WTC11 (cell line): ENCODE results near the gene CLMN. TPM values are rescaled to one million over a fixed set of nuclear protein-coding genes. Genes with fewer than 3 reads are reported as not detected.
A peak's percentile ranks its signal among the peaks of the same experiment; 100 is the strongest.

Source experiments
- ATAC-seq: fragments of 200-7000 bp; cut with Tn5 transposase; 2 replicates; pipeline ENCODE4 v1.10.0; 2021; ENCODE audit warnings: mild to moderate bottlenecking, moderate library complexity
- CTCF ChIA-PET: fragments of 300-600 bp; sonication (Branson Sonifier 250); formaldehyde crosslinking; loops from one replicate; lab custom pipeline; 2021; ENCODE audit warnings: antibody characterized with exemption; lab: Charles Lee
- POLR2A ChIA-PET: fragments of 350-600 bp; sonication (Branson Sonifier 250); formaldehyde crosslinking; loops from one replicate; lab custom pipeline; 2021; ENCODE audit warnings: antibody characterized with exemption; lab: Charles Lee
- DNase-seq: peaks from one replicate; pipeline ENCODE4 v3.0.0; 2021; ENCODE audit warnings: low spot score
- H3K27ac Mint-ChIP-seq: 2 replicates; pipeline ENCODE4 v1.8.0; 2021; ENCODE audit warnings: mixed read lengths
- H3K27me3 Mint-ChIP-seq: 2 replicates; pipeline ENCODE4 v1.8.0; 2021; ENCODE audit warnings: low read depth, mild to moderate bottlenecking, moderate library complexity, mixed read lengths
- H3K36me3 Mint-ChIP-seq: 2 replicates; pipeline ENCODE4 v1.8.0; 2021; ENCODE audit warnings: mixed read lengths
- H3K4me1 Mint-ChIP-seq: 2 replicates; pipeline ENCODE4 v1.8.0; 2022; ENCODE audit warnings: mixed read lengths
- H3K4me3 Mint-ChIP-seq: 2 replicates; pipeline ENCODE4 v1.8.0; 2021; ENCODE audit warnings: mild to moderate bottlenecking, moderate library complexity, mixed read lengths
- H3K9me3 Mint-ChIP-seq: 2 replicates; pipeline ENCODE4 v1.8.0; 2021; ENCODE audit warnings: mixed read lengths
- ATF1 ChIP-seq: sonication (generic); formaldehyde crosslinking; IDR thresholded peaks from 2 replicates; pipeline ENCODE4 v1.8.1; 2023; ENCODE audit warnings: mild to moderate bottlenecking, moderate library complexity, missing genetic modification reagents
- ATF3 ChIP-seq: sonication (generic); formaldehyde crosslinking; conservative IDR thresholded peaks from 2 replicates; pipeline ENCODE4 v1.8.1; 2022; ENCODE audit warnings: mild to moderate bottlenecking, missing genetic modification reagents
- CDX4 ChIP-seq: fragments of 250-450 bp; sonication (Bioruptor Pico); IDR thresholded peaks from 2 replicates; pipeline ENCODE4 v1.9.0; 2021; ENCODE audit warnings: moderate library complexity, mild to moderate bottlenecking, inconsistent platforms, borderline replicate concordance
- E2F1 ChIP-seq: sonication (generic); formaldehyde crosslinking; IDR thresholded peaks from 2 replicates; pipeline ENCODE4 v1.8.0; 2022; ENCODE audit warnings: mild to moderate bottlenecking, missing genetic modification reagents
- E2F4 ChIP-seq: sonication (generic); formaldehyde crosslinking; IDR thresholded peaks from 2 replicates; pipeline ENCODE4 v1.8.1; 2022; ENCODE audit warnings: low read depth, mild to moderate bottlenecking, moderate library complexity, missing genetic modification reagents, borderline replicate concordance
- ERG ChIP-seq: fragments of 250-450 bp; sonication (Bioruptor Pico); IDR thresholded peaks from 2 replicates; pipeline ENCODE4 v1.8.0; 2021; ENCODE audit warnings: mild to moderate bottlenecking
- ETV6 ChIP-seq: sonication (generic); formaldehyde crosslinking; IDR thresholded peaks from 2 replicates; pipeline ENCODE4 v1.8.1; 2022; ENCODE audit warnings: mild to moderate bottlenecking, missing genetic modification reagents
- GRHL2 ChIP-seq: fragments of 250-450 bp; sonication (Bioruptor Pico); IDR thresholded peaks from 2 replicates; pipeline ENCODE4 v1.8.0; 2022; ENCODE audit warnings: mild to moderate bottlenecking, moderate library complexity; ENCODE audit not compliant: insufficient replicate concordance, severe bottlenecking
- MXD4 ChIP-seq: fragments of 250-450 bp; sonication (Bioruptor Pico); IDR thresholded peaks from 2 replicates; pipeline ENCODE4 v1.8.0; 2021; ENCODE audit warnings: mild to moderate bottlenecking, moderate library complexity, borderline replicate concordance
- MYBL2 ChIP-seq: sonication (generic); formaldehyde crosslinking; IDR thresholded peaks from 2 replicates; pipeline ENCODE4 v1.8.1; 2023; ENCODE audit warnings: mild to moderate bottlenecking, moderate library complexity, missing genetic modification reagents
- OVOL2 ChIP-seq: fragments of 250-450 bp; sonication (Bioruptor Pico); IDR thresholded peaks from 2 replicates; pipeline ENCODE4 v1.9.0; 2021; ENCODE audit warnings: mild to moderate bottlenecking, borderline replicate concordance
- PRDM15 ChIP-seq: sonication (generic); formaldehyde crosslinking; IDR thresholded peaks from 2 replicates; pipeline ENCODE4 v1.8.0; 2022; ENCODE audit warnings: missing genetic modification reagents
- TEAD1 ChIP-seq: sonication (generic); formaldehyde crosslinking; IDR thresholded peaks from 2 replicates; pipeline ENCODE4 v1.8.0; 2022; ENCODE audit warnings: mild to moderate bottlenecking, missing genetic modification reagents
- TEAD4 ChIP-seq: sonication (generic); formaldehyde crosslinking; IDR thresholded peaks from 2 replicates; pipeline ENCODE4 v1.8.0; 2022; ENCODE audit warnings: mild to moderate bottlenecking, missing genetic modification reagents
- ZNF219 ChIP-seq: sonication (generic); formaldehyde crosslinking; IDR thresholded peaks from 2 replicates; pipeline ENCODE4 v1.8.0; 2023; ENCODE audit warnings: missing genetic modification reagents, mild to moderate bottlenecking, borderline replicate concordance
- ZNF263 ChIP-seq: sonication (generic); formaldehyde crosslinking; IDR thresholded peaks from 2 replicates; pipeline ENCODE4 v1.8.1; 2022; ENCODE audit warnings: low read depth, mild to moderate bottlenecking, moderate library complexity, missing genetic modification reagents
- ZNF317 ChIP-seq: sonication (generic); formaldehyde crosslinking; IDR thresholded peaks from 2 replicates; pipeline ENCODE4 v1.8.1; 2023; ENCODE audit warnings: low read depth, mild to moderate bottlenecking, moderate library complexity, missing genetic modification reagents, borderline replicate concordance
- ZNF396 ChIP-seq: fragments of 250-450 bp; sonication (Bioruptor Pico); IDR thresholded peaks from 2 replicates; pipeline ENCODE4 v1.8.0; 2021; ENCODE audit warnings: mild to moderate bottlenecking, moderate library complexity, borderline replicate concordance
- ZNF425 ChIP-seq: fragments of 250-450 bp; sonication (Bioruptor Pico); conservative IDR thresholded peaks from 2 replicates; pipeline ENCODE4 v1.9.0; 2021; ENCODE audit warnings: mild to moderate bottlenecking
- total RNA-seq: library from RNA; stranded (reverse); gene quantifications from 3 replicates; pipeline ENCODE4 v1.2.3, GENCODE V29; 2021

CLMN gene
- total RNA-seq, 1 experiment from 2014 or later: 12.2 TPM

GRCh38 chr14:95220663-95221231, 99.0 kb downstream of the CLMN start:
- H3K4me3 Mint-ChIP-seq: no peak overlapping the region
- TF ChIP-seq ATF3 (no peak), ZNF219 (CRISPR knock-in tag) (no peak), OVOL2 (CRISPR knock-in tag) (no peak), ZNF263 (no peak), ZNF425 (no peak), MXD4 (no peak), ATF1 (no peak), MYBL2 (CRISPR knock-in tag) (no peak), GRHL2 (CRISPR knock-in tag) (no peak), ZNF317 (CRISPR knock-in tag) (no peak), ERG (no peak), ZNF396 (CRISPR knock-in tag) (no peak), E2F1 (CRISPR knock-in tag) (no peak)
- no peak overlapping the region for H3K27ac Mint-ChIP-seq
- DNase-seq (no peak), ATAC-seq (peak; percentile 15)
- H3K27me3 Mint-ChIP-seq: peaks cover 60% of the 10 kb centered on the region
- H3K4me1 Mint-ChIP-seq: peaks cover 61% of the 10 kb centered on the region
- ChIA-PET POLR2A (no interaction called here), CTCF (interaction anchor here (0.7 to 1.5 kb wide), 2 partner anchors 17 to 141 kb away, joined by 3 to 5 read pairs; no protein-coding TSS in a partner anchor)
- H3K36me3 Mint-ChIP-seq: no peaks in the 10 kb centered on the region
- no peaks in the 10 kb centered on the region for H3K9me3 Mint-ChIP-seq

GRCh38 chr14:95218472-95219193, 101.1 kb downstream of the CLMN start:
- no peak overlapping the region for H3K4me3 Mint-ChIP-seq
- no peaks in the 10 kb centered on the region for H3K9me3 Mint-ChIP-seq
- ATAC-seq: peak; percentile 65
- ChIA-PET POLR2A (interaction anchor here (1.3 kb wide), 1 partner anchor 61 kb away, joined by 3 read pairs; the partner anchor contains the start of gene DICER1), CTCF (interaction anchor here (1.4 kb wide), 1 partner anchor 143 kb away, joined by 3 read pairs; no protein-coding TSS in a partner anchor)
- DNase-seq: no peak
- 0 out of 2 replicates have a peak overlapping the region, but pooled peaks have one; percentile 28 for H3K27ac Mint-ChIP-seq
- no peak for TF ChIP-seq GRHL2 (CRISPR knock-in tag)
- TF ChIP-seq ATF1: no peak
- no peak for TF ChIP-seq TEAD1 (CRISPR knock-in tag)
- no peak for TF ChIP-seq PRDM15
- TF ChIP-seq TEAD4 (CRISPR knock-in tag): no peak
- no peak for TF ChIP-seq E2F4 (CRISPR knock-in tag)
- TF ChIP-seq ETV6 (CRISPR knock-in tag): no peak
- TF ChIP-seq CDX4 (CRISPR knock-in tag): no peak
- H3K27me3 Mint-ChIP-seq: peaks cover 57% of the 10 kb centered on the region
- peaks cover 57% of the 10 kb centered on the region for H3K4me1 Mint-ChIP-seq
- no peaks in the 10 kb centered on the region for H3K36me3 Mint-ChIP-seq
